Tibial nerve (tissue), 4 donors: Measurements from ENCODE around the gene MAPT. TPM values are rescaled to one million over a fixed set of nuclear protein-coding genes. Genes with fewer than 3 reads are reported as not detected.

Experiments used
- DNase-seq, 2 donors: peaks; one replicate each; pipeline ENCODE4 v3.0.0-alpha.2; 2019; ENCODE audit warnings: low spot score in 2 of 2
- H3K27ac ChIP-seq, 4 donors: fragments of 200-600 bp; sonication (generic) in 3 of 4; one replicate each; pipeline ENCODE4 v1.5.1; 2017 to 2019; ENCODE audit warnings: mild to moderate bottlenecking in 1 of 4
- H3K27me3 ChIP-seq, 2 donors: fragments of 200-600 bp; sonication (generic) in 1 of 2; one replicate each; pipeline versions ENCODE4 v1.5.1 to v1.6.0; 2017 to 2019
- H3K36me3 ChIP-seq, 3 donors: fragments of 200-600 bp; sonication (generic); one replicate each; pipeline ENCODE4 v1.5.1; 2018 to 2019
- H3K4me1 ChIP-seq, 4 donors: fragments of 200-600 bp; sonication (generic) in 3 of 4; one replicate each; pipeline ENCODE4 v1.5.1; 2017 to 2019
- H3K4me3 ChIP-seq, 4 donors: fragments of 200-600 bp; sonication (generic) in 3 of 4; one replicate each; pipeline ENCODE4 v1.5.1; 2017 to 2019; ENCODE audit warnings: mild to moderate bottlenecking in 1 of 4, moderate library complexity in 1 of 4
- H3K9me3 ChIP-seq, 4 donors: fragments of 200-600 bp; sonication (generic) in 3 of 4; one replicate each; pipeline ENCODE4 v1.5.1; 2017 to 2019
- EP300 ChIP-seq, 2 donors: sonication (generic); formaldehyde crosslinking; IDR thresholded peaks; one replicate each; pipeline ENCODE4 v1.6.1; 2017; ENCODE audit warnings: antibody characterized with exemption in 2 of 2, mild to moderate bottlenecking in 1 of 2
- POLR2A ChIP-seq, 2 donors: fragments of 450-650 bp; IDR thresholded peaks; one replicate each; pipeline ENCODE4 v1.6.1; 2017; ENCODE audit warnings: antibody characterized with exemption in 2 of 2, mild to moderate bottlenecking in 2 of 2, moderate library complexity in 2 of 2
- WGBS, 2 donors: methylation state at CpG; one replicate each; pipeline ENCODE4 v1.1.5; 2018; 5-methylcytosine and 5-hydroxymethylcytosine counted together
- total RNA-seq, 4 donors: library from RNA; depleted of rRNA; stranded (reverse); fragments of >200 nt; gene quantifications; one replicate each; pipeline ENCODE4 v1.1.0, GENCODE V29; 2016
- TF ChIP-seq, protein P1 (sequence below), 5 experiments: fragments of 200-600 bp in 3 of 5; fragments of 450-650 bp in 2 of 5; sonication (generic) in 3 of 5; IDR thresholded peaks; one replicate each; pipeline ENCODE4 v1.5.1; 2016 to 2019; ENCODE audit warnings: antibody characterized with exemption in 5 of 5, mild to moderate bottlenecking in 3 of 5, moderate library complexity in 2 of 5

Gene MAPT
- total RNA-seq, 4 donors from 2014 or later: 2.5 to 3.1 (median 2.8) TPM

DNA sequence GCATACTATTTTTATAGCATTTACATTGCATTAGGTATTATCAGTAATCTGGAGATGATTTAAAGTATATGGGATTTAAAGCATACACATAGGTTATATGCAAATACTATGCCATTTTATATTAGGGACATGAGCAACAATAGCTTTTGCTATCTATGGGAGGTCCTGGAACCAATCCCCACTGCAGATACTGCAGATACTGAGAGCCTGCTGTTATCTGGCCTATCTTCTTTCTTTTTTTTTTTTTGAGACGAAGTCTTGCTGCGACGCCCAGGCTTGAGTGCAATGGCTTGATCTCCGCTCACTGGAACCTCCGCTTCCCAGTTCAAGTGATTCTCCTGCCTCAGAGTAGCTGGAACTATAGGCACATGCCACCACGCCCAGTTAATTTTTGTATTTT, 142.1 kb downstream of the MAPT start:
- DNase-seq: no peak
- no peak overlapping the region for H3K27ac ChIP-seq
- no peaks in the 10 kb centered on the region for H3K27me3 ChIP-seq
- H3K9me3 ChIP-seq: no peaks in the 10 kb centered on the region
- TF ChIP-seq, protein P1, sequence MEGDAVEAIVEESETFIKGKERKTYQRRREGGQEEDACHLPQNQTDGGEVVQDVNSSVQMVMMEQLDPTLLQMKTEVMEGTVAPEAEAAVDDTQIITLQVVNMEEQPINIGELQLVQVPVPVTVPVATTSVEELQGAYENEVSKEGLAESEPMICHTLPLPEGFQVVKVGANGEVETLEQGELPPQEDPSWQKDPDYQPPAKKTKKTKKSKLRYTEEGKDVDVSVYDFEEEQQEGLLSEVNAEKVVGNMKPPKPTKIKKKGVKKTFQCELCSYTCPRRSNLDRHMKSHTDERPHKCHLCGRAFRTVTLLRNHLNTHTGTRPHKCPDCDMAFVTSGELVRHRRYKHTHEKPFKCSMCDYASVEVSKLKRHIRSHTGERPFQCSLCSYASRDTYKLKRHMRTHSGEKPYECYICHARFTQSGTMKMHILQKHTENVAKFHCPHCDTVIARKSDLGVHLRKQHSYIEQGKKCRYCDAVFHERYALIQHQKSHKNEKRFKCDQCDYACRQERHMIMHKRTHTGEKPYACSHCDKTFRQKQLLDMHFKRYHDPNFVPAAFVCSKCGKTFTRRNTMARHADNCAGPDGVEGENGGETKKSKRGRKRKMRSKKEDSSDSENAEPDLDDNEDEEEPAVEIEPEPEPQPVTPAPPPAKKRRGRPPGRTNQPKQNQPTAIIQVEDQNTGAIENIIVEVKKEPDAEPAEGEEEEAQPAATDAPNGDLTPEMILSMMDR (IDR thresholded peaks at IDR 0.05): no peak
- WGBS, 2 donors: 91 to 94% methylated on average over 6 of the region's 6 CpGs
- H3K4me3 ChIP-seq: no peak overlapping the region
- peaks cover 6 to 85% (median 49%) of the 10 kb centered on the region in 3 donors for H3K36me3 ChIP-seq
- peaks cover 0 to 9% (median 0%) of the 10 kb centered on the region in 4 donors for H3K4me1 ChIP-seq

DNA sequence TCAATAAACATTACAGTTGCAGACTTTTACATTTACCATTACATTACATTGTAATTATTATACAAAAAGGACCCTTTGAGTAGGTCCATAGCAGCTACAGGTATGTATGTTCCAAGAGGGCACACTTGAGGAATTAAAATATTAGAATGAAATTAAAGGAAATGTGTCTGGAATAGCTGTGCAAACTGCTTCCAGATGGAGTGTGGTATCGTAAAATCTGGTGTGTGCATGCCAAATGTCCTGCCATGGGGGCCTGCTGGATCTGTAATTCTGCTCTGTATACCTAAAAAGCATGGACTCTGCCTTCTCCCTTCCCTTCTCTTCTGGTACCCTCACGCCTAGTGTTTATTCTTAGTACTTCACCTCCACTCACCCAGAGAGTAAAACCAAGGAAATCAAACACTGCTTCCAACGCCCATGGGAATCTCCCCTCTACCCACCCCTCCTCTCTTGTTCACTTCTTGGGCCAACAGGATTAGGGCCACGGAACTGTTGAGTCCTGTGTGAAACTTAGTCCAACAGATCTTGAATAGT, 143.4 kb downstream of the MAPT start:
- Histone ChIP-seq H3K4me3 (no peak overlapping the region), H3K27me3 (no peaks in the 10 kb centered on the region), H3K9me3 (no peaks in the 10 kb centered on the region), H3K27ac (no peak overlapping the region), H3K4me1 (peaks cover 0 to 10% (median 3%) of the 10 kb centered on the region in 4 donors), H3K36me3 (peaks cover 4 to 72% (median 36%) of the 10 kb centered on the region in 3 donors)
- 70 to 73% methylated on average over 4 of the region's 4 CpGs for WGBS, 2 donors
- TF ChIP-seq POLR2A (IDR thresholded peaks at IDR 0.05): no peak
- TF ChIP-seq, protein P1 (IDR thresholded peaks at IDR 0.05): no peak
- TF ChIP-seq EP300 (IDR thresholded peaks at IDR 0.05): no peak
- no peak for DNase-seq

DNA sequence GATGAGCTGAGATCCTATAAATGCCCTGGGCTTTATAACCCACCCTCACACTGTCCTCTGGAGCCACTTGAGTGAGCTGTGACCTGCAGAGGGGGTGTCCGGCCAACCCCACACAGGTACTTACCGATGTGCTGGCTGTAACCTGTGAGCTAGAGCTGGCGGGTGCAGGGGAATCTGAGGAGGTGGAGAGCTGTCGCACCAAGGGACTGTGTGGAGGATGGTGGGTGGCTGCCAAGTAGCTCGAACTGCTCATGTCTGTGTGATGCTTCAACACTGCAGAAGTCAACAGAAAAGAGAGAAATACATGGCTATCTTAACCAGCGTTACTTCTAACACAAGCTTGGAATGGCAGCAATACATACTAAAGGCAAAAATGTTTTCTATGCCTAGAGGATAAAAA, 144.1 kb downstream of the MAPT start:
- Histone ChIP-seq H3K9me3 (no peaks in the 10 kb centered on the region), H3K27ac (no peak overlapping the region), H3K36me3 (peaks cover 0 to 66% (median 35%) of the 10 kb centered on the region in 3 donors), H3K27me3 (no peaks in the 10 kb centered on the region), H3K4me3 (no peak overlapping the region), H3K4me1 (peaks cover 0 to 16% (median 4%) of the 10 kb centered on the region in 4 donors)
- 85% methylated on average over 6 of the region's 6 CpGs for WGBS, 2 donors
- TF ChIP-seq POLR2A (IDR thresholded peaks at IDR 0.05) (no peak), EP300 (IDR thresholded peaks at IDR 0.05) (no peak)
- TF ChIP-seq, protein P1 (IDR thresholded peaks at IDR 0.05): no peak
- no peak for DNase-seq

DNA sequence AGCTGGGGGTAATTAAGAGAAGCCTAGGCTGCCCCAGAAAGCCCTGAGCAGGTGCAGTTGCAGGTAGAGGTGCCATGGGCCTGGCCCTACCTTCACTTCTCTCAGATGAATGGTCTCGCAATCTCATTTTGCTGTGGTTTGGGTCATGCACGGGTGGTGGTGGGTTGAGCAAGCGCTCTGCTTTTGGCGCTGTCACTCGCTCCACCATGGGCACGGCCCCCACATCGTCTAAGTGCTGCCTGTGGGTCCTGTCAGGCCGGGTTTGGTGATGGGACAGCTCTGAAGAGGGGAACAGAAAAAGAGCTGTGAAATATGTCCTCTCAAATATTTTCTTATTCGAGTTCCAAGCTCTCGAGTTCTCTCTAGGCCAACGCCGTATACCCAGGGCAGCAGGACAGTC, 144.6 kb downstream of the MAPT start:
- TF ChIP-seq POLR2A (IDR thresholded peaks at IDR 0.05): no peak
- TF ChIP-seq EP300 (IDR thresholded peaks at IDR 0.05): no peak
- TF ChIP-seq, protein P1 (IDR thresholded peaks at IDR 0.05): no peak
- WGBS, 2 donors: 89 to 91% methylated on average over 12 of the region's 12 CpGs
- Histone ChIP-seq H3K27ac (no peak overlapping the region), H3K36me3 (peaks cover 0 to 61% (median 30%) of the 10 kb centered on the region in 3 donors), H3K4me3 (no peak overlapping the region), H3K9me3 (no peaks in the 10 kb centered on the region), H3K4me1 (peaks cover 0 to 21% (median 7%) of the 10 kb centered on the region in 4 donors), H3K27me3 (no peaks in the 10 kb centered on the region)
- no peak for DNase-seq

DNA sequence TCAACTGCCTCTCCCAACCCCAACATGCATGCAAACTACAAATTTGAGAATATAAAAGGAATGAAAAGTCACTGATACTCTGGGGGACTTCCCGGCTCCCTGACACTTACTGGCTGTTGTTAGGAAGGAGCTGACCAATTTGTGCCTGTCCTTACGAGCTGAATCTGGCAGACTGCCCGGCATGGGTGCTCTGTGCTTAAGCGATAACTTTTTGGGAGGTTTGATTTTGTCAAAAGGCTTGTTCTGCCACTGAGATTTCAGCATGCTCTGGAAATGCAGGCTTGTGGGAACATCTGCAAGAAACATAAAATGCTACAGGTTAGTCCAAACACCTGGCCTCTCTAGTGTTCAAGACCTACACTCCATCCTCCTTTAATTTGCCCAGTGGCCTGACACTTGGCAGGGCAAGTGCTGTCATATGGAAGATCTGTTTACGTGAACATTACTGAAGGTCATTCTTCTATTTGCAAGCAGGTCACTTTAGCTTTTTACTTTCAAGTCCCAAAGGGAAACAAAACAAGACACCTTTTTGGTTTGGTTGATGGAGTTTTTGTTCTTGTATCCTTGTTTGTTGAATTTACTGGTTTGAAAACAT, 145.3 kb downstream of the MAPT start:
- WGBS, 2 donors: 49 to 74% methylated on average over 5 of the region's 5 CpGs
- H3K27ac ChIP-seq: no peak overlapping the region
- TF ChIP-seq, protein P1 (IDR thresholded peaks at IDR 0.05): no peak
- no peak for TF ChIP-seq EP300 (IDR thresholded peaks at IDR 0.05)
- no peak for TF ChIP-seq POLR2A (IDR thresholded peaks at IDR 0.05)
- DNase-seq: no peak
- peaks cover 0 to 29% (median 11%) of the 10 kb centered on the region in 4 donors for H3K4me1 ChIP-seq
- H3K9me3 ChIP-seq: no peaks in the 10 kb centered on the region
- no peak overlapping the region for H3K4me3 ChIP-seq
- H3K27me3 ChIP-seq: no peaks in the 10 kb centered on the region
- H3K36me3 ChIP-seq: peaks cover 0 to 53% (median 24%) of the 10 kb centered on the region in 3 donors
